Thoracic aorta (tissue), 2 donors: ENCODE measurements around the gene ART3. TPM values are rescaled to one million over a fixed set of nuclear protein-coding genes. Genes with fewer than 3 reads are reported as not detected.

Experiments used
- ATAC-seq: fragments of 150-250 bp; one replicate; pipeline ENCODE4 v1.8.0; 2017; ENCODE audit warnings: low read depth; ENCODE audit not compliant: insufficient number of reproducible peaks, low FRiP score
- DNase-seq: peaks from one replicate; pipeline ENCODE4 v3.0.0-alpha.2; 2020; ENCODE audit warnings: low spot score
- H3K27ac ChIP-seq, 2 donors: fragments of 200-600 bp; sonication (generic); 1 replicate in 1 of 2; 2 replicates in 1 of 2; pipeline ENCODE4 v1.5.1; 2016; ENCODE audit warnings: mild to moderate bottlenecking in 2 of 2, moderate library complexity in 2 of 2
- H3K27me3 ChIP-seq: fragments of 200-600 bp; sonication (generic); replicated peaks from 2 replicates; pipeline ENCODE4 v1.6.0; 2016; ENCODE audit warnings: mild to moderate bottlenecking; ENCODE audit not compliant: insufficient read depth
- H3K36me3 ChIP-seq: fragments of 200-600 bp; sonication (generic); one replicate; pipeline ENCODE4 v1.5.1; 2016
- H3K4me1 ChIP-seq, 2 donors: fragments of 200-600 bp; sonication (generic); 1 replicate in 1 of 2; 2 replicates in 1 of 2; pipeline versions ENCODE4 v1.5.1 to v1.6.0; 2016; ENCODE audit warnings: low read depth in 2 of 2, mild to moderate bottlenecking in 1 of 2; ENCODE audit not compliant: control insufficient read depth in 1 of 2
- H3K4me3 ChIP-seq: fragments of 200-600 bp; sonication (generic); 2 replicates; pipeline ENCODE4 v1.5.1; 2016; ENCODE audit warnings: mild to moderate bottlenecking
- H3K9me3 ChIP-seq: fragments of 200-600 bp; sonication (generic); 2 replicates; pipeline ENCODE4 v1.5.1; 2016
- CTCF ChIP-seq: fragments of 200-600 bp; sonication (generic); IDR thresholded peaks from one replicate; pipeline ENCODE4 v1.5.1; 2019; ENCODE audit warnings: antibody characterized with exemption
- total RNA-seq, 2 donors: library from RNA; depleted of rRNA; stranded (reverse); fragments of >200 nt; gene quantifications; one replicate each; pipeline versions ENCODE4 v1.1.0 to v1.2.3, GENCODE V29; 2016

ART3 gene
- total RNA-seq, 2 donors from 2014 or later, result not detected

DNA sequence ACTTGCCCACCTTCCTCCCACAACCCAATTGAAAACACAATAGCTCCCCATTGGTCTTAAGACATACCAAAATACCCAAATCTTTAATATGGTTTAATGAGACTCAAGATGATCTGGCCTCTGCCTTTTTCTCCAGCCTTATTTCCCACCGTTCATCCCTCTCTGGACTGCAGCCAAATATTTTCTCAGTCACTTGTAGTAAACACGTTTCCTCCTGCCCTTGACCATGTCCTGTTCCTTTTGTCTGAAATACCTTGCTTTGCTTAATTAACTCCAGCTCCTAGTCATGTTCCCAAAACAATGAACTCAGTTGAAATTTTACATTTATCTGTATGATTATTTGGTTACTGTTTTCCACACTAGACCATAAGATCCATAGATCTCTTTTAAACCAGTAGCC, 82.1 kb downstream of the ART3 start:
- H3K27ac ChIP-seq, result no peak overlapping the region
- ATAC-seq (no peak), DNase-seq (no peak)
- H3K4me3 ChIP-seq, result no peak overlapping the region
- TF ChIP-seq CTCF, result no peak
- H3K36me3 ChIP-seq, result peaks cover 14% of the 10 kb centered on the region
- no peaks in the 10 kb centered on the region for H3K9me3 ChIP-seq
- no peaks in the 10 kb centered on the region for H3K27me3 ChIP-seq
- no peaks in the 10 kb centered on the region for H3K4me1 ChIP-seq

- Histone ChIP-seq H3K27ac (no peak overlapping the region), H3K4me1 (no peaks in the 10 kb centered on the region), H3K27me3 (no peaks in the 10 kb centered on the region), H3K4me3 (no peak overlapping the region), H3K9me3 (no peaks in the 10 kb centered on the region), H3K36me3 (peaks cover 37% of the 10 kb centered on the region)
- DNase-seq (no peak), ATAC-seq (no peak)
- TF ChIP-seq CTCF, result no peak
These were observed 85.8 kb downstream of the ART3 start for GRCh38 chr4:76160355-76160754.

Other genes with a start within 250 kb of the ART3 start
- gene PPEF2, start 172.3 kb upstream of the ART3 start, total RNA-seq, result under 1 TPM in 1 of 2 donors, not detected in 1; 0.21 TPM
- gene NAAA, start 133.7 kb upstream of the ART3 start, total RNA-seq, result 100 to 1,000 TPM; 142 to 152 TPM
- 10 to 100 TPM; 34.3 to 51.9 TPM for gene SDAD1, start 83.8 kb upstream of the ART3 start, total RNA-seq
- gene CXCL9, start 67.2 kb upstream of the ART3 start, total RNA-seq, result 1 to 10 TPM in 1 of 2 donors, under 1 TPM in 1; 0.63 to 1.2 TPM
- 10 to 100 TPM in 1 of 2 donors, 1 to 10 TPM in 1; 1.3 to 16.2 TPM for gene CXCL10, start 51.2 kb upstream of the ART3 start, total RNA-seq
- not detected for gene CXCL11, start 38.6 kb upstream of the ART3 start, total RNA-seq
- 10 to 100 TPM; 17.9 to 44.8 TPM for gene NUP54, start 73.7 kb downstream of the ART3 start, total RNA-seq
- gene SCARB2, start 139.1 kb downstream of the ART3 start, total RNA-seq, result 100 to 1,000 TPM; 133 to 165 TPM
- under 1 TPM; 0.42 to 0.54 TPM for gene FAM47E, start 177.0 kb downstream of the ART3 start, total RNA-seq
- gene STBD1, start 232.0 kb downstream of the ART3 start, total RNA-seq, result 10 to 100 TPM in 1 of 2 donors, 1 to 10 TPM in 1; 7.7 to 14.6 TPM